Endodermal cell (in vitro differentiated cells): Measurements from ENCODE around the gene SLC12A5. TPM values are rescaled to one million over a fixed set of nuclear protein-coding genes. Genes with fewer than 3 reads are reported as not detected.
A peak's percentile ranks its signal among the peaks of the same experiment; 100 is the strongest.
"Not testable (repeated sequence)": the region's sequence is repeated elsewhere in the genome, so short reads cannot be mapped to it uniquely, and the experiment has no call there.

Source experiments
- DNase-seq: peaks from one replicate; pipeline ENCODE4 v3.0.0-alpha.2; 2017
- H3K27ac ChIP-seq: 2 replicates; pipeline ENCODE4 v1.5.1; 2013; ENCODE audit warnings: mild to moderate bottlenecking, low read depth, low read length, moderate library complexity
- H3K27me3 ChIP-seq: 2 replicates; pipeline ENCODE4 v1.6.1; 2013; ENCODE audit warnings: mild to moderate bottlenecking, low read length, moderate library complexity; ENCODE audit not compliant: insufficient read depth, control insufficient read depth, poor library complexity, severe bottlenecking
- H3K36me3 ChIP-seq: 2 replicates; pipeline ENCODE4 v1.7.0; 2013; ENCODE audit warnings: mild to moderate bottlenecking, low read length, moderate library complexity; ENCODE audit not compliant: control insufficient read depth, insufficient read depth
- H3K4me1 ChIP-seq: one replicate; pipeline ENCODE4 v1.7.0; 2013; ENCODE audit warnings: low read length; ENCODE audit not compliant: control insufficient read depth, insufficient read depth
- H3K4me3 ChIP-seq: 2 replicates; pipeline ENCODE4 v1.5.1; 2013; ENCODE audit warnings: mild to moderate bottlenecking, low read length, moderate library complexity
- H3K9ac ChIP-seq: 2 replicates; pipeline ENCODE4 v1.6.1; 2013; ENCODE audit warnings: mild to moderate bottlenecking, low read length, moderate library complexity; ENCODE audit not compliant: poor library complexity, severe bottlenecking; ENCODE audit errors: extremely low read depth
- H3K9me3 ChIP-seq: 2 replicates; pipeline ENCODE4 v1.6.1; 2013; ENCODE audit warnings: mild to moderate bottlenecking, low read length, moderate library complexity; ENCODE audit not compliant: control insufficient read depth
- H3K27ac Mint-ChIP-seq: 2 replicates; pipeline ENCODE4 v1.8.0; 2020; ENCODE audit warnings: mixed read lengths
- H3K27me3 Mint-ChIP-seq: 2 replicates; pipeline ENCODE4 v1.8.0; 2021; ENCODE audit warnings: mild to moderate bottlenecking, mixed read lengths; ENCODE audit not compliant: insufficient read depth
- H3K36me3 Mint-ChIP-seq: 2 replicates; pipeline ENCODE4 v1.8.0; 2020; ENCODE audit warnings: low read depth, mixed read lengths
- H3K4me1 Mint-ChIP-seq: 2 replicates; pipeline ENCODE4 v1.8.0; 2020; ENCODE audit warnings: mixed read lengths
- H3K4me3 Mint-ChIP-seq: 2 replicates; pipeline ENCODE4 v1.8.0; 2020; ENCODE audit warnings: mild to moderate bottlenecking, moderate library complexity, mixed read lengths
- H3K9me3 Mint-ChIP-seq: 2 replicates; pipeline ENCODE4 v1.8.0; 2020; ENCODE audit warnings: mild to moderate bottlenecking, mixed read lengths
- CTCF ChIP-seq: fragments of 200-600 bp; sonication (generic); conservative IDR thresholded peaks from 2 replicates; pipeline ENCODE4 v1.5.0; 2021; ENCODE audit warnings: antibody characterized with exemption, mild to moderate bottlenecking
- WGBS, 2 experiments: methylation state at CpG; one replicate each; pipeline versions ENCODE4 v1.1.5 to v1.1.7; 2013; ENCODE audit warnings: missing lambda C conversion rate in 2 of 2, mixed read lengths in 1 of 2; ENCODE audit not compliant: insufficient coverage in 1 of 2, insufficient read length in 1 of 2; 5-methylcytosine and 5-hydroxymethylcytosine counted together
- total RNA-seq, 2 donors: library from RNA; stranded (reverse); fragmentation: NEBNext Ultra II Directional in 1 of 2; extraction: Animal tissue kit (Norgen Biotek cat#: 25700) in 1 of 2; gene quantifications; 2 replicates in 1 of 2; 3 replicates in 1 of 2; pipeline ENCODE4 v1.2.1, GENCODE V29; 2021

Gene SLC12A5
- total RNA-seq, 2 donors from 2014 or later, result 5.7 to 10.2 TPM

GRCh38 chr20:46093531-46093930 lies 64.5 kb downstream of the SLC12A5 start:
- no peak overlapping the region for H3K27ac Mint-ChIP-seq
- peaks cover 24% of the 10 kb centered on the region for H3K27me3 Mint-ChIP-seq
- no peak overlapping the region for H3K27ac ChIP-seq
- peaks cover 5% of the 10 kb centered on the region for H3K4me1 Mint-ChIP-seq
- no peak overlapping the region for H3K9ac ChIP-seq
- no peaks in the 10 kb centered on the region for H3K27me3 ChIP-seq
- DNase-seq, result no peak
- no peaks in the 10 kb centered on the region for H3K9me3 Mint-ChIP-seq
- peak; percentile 39 for TF ChIP-seq CTCF
- WGBS, 2 experiments, result 69 to 100% methylated on average over 2 of the region's 2 CpGs
- no peaks in the 10 kb centered on the region for H3K36me3 ChIP-seq
- H3K9me3 ChIP-seq, result no peaks in the 10 kb centered on the region
- no peaks in the 10 kb centered on the region for H3K36me3 Mint-ChIP-seq
- no peak overlapping the region for H3K4me3 Mint-ChIP-seq
- no peak overlapping the region for H3K4me3 ChIP-seq
- no peaks in the 10 kb centered on the region for H3K4me1 ChIP-seq

GRCh38 chr20:46099491-46100287 lies 70.7 kb downstream of the SLC12A5 start:
- Histone ChIP-seq H3K27me3 (peaks cover 25% of the 10 kb centered on the region), H3K9me3 (no peaks in the 10 kb centered on the region), H3K9ac (no peak overlapping the region), H3K4me1 (no peaks in the 10 kb centered on the region), H3K4me3 (no peak overlapping the region), H3K36me3 (no peaks in the 10 kb centered on the region), H3K27ac (no peak overlapping the region)
- DNase-seq, result peak; percentile 82
- Mint-ChIP-seq H3K27ac (no peak overlapping the region), H3K4me1 (no peaks in the 10 kb centered on the region), H3K27me3 (peaks cover 60% of the 10 kb centered on the region), H3K4me3 (no peak overlapping the region), H3K36me3 (no peaks in the 10 kb centered on the region), H3K9me3 (peaks cover 8% of the 10 kb centered on the region)
- 76% methylated on average over 37 to 48 of the region's 48 CpGs for WGBS, 2 experiments
- peak; percentile 63 for TF ChIP-seq CTCF

DNA sequence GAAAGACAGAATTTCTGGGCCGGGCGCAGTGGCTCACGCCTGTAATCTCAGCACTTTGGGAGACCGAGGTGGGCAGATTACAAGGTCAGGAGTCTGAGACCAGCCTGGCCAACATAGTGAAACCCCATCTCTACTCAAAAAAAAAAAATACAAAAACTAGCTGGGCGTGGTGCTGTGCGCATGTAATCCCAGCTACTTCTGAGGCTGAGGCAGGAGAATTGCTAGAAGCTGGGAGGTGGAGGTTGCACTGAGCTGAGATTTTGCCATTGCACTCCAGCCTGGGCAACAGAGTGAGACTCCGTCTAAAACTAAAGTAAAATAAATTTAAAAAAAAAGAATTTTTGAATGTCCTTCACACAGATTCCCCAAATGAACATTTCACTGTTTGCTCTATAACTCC lies 71.4 kb downstream of the SLC12A5 start:
- not testable (repeated sequence) for H3K4me1 Mint-ChIP-seq, H3K36me3 ChIP-seq, H3K27ac Mint-ChIP-seq, H3K4me3 ChIP-seq, H3K27ac ChIP-seq, H3K4me3 Mint-ChIP-seq, H3K9me3 Mint-ChIP-seq, H3K9me3 ChIP-seq, H3K36me3 Mint-ChIP-seq, H3K4me1 ChIP-seq, DNase-seq, H3K9ac ChIP-seq
- WGBS, 2 experiments, result 90% methylated on average over 6 of the region's 7 CpGs; no CpG with 5 or more reads in 1 of the 2 experiments
- peaks cover 62% of the 10 kb centered on the region for H3K27me3 Mint-ChIP-seq
- peaks cover 25% of the 10 kb centered on the region for H3K27me3 ChIP-seq
